C4-2B (cell line): ENCODE data around the gene ATAD3A.

ENCODE experiments used
- CTCF ChIP-seq: fragments of 450-650 bp; conservative IDR thresholded peaks from 2 replicates; pipeline ENCODE4 v1.5.1; 2017; ENCODE audit warnings: mild to moderate bottlenecking
- ZFX ChIP-seq: fragments of 450-650 bp; IDR thresholded peaks from 2 replicates; pipeline ENCODE4 v1.6.1; 2017

GRCh38 chr1:1511533-1512285 lies at the start of gene ATAD3A:
- no peak for TF ChIP-seq CTCF
- TF ChIP-seq ZFX: no peak
